IPS DF 6.9 (cell line): ENCODE measurements around the gene WDR82.

ENCODE experiments used
- DNase-seq: peaks from one replicate; pipeline ENCODE4 v3.0.0-alpha.2; 2013; ENCODE audit warnings: low read depth, low spot score
- H3K27ac ChIP-seq: one replicate; pipeline ENCODE4 v1.5.1; 2013; ENCODE audit warnings: low read length, control low read depth
- H3K27me3 ChIP-seq: 2 replicates; pipeline ENCODE4 v1.6.1; 2013; ENCODE audit warnings: mild to moderate bottlenecking, low read length; ENCODE audit not compliant: control insufficient read depth, insufficient read depth
- H3K36me3 ChIP-seq: 2 replicates; pipeline ENCODE4 v1.6.1; 2013; ENCODE audit warnings: low read length; ENCODE audit not compliant: control insufficient read depth, insufficient read depth
- H3K4me1 ChIP-seq: 2 replicates; pipeline ENCODE4 v1.6.1; 2013; ENCODE audit warnings: low read length; ENCODE audit not compliant: control insufficient read depth, insufficient read depth
- H3K4me3 ChIP-seq: 2 replicates; pipeline ENCODE4 v1.5.1; 2013; ENCODE audit warnings: mild to moderate bottlenecking, low read length
- H3K9me3 ChIP-seq: 2 replicates; pipeline ENCODE4 v1.6.1; 2013; ENCODE audit warnings: low read length, inconsistent platforms; ENCODE audit not compliant: control insufficient read depth, insufficient read depth
- WGBS: extraction: QIAGEN DNeasy Blood & Tissue Kit; methylation state at CpG from one replicate; pipeline ENCODE4 v1.1.7; 2013; ENCODE audit warnings: mixed read lengths, missing lambda C conversion rate; ENCODE audit not compliant: insufficient read length, insufficient coverage; 5-methylcytosine and 5-hydroxymethylcytosine counted together

Gene WDR82

GRCh38 chr3:52295671-52296208 lies 17.3 kb upstream of the WDR82 start:
- Histone ChIP-seq H3K27ac (no peak overlapping the region), H3K9me3 (no peaks in the 10 kb centered on the region), H3K27me3 (no peaks in the 10 kb centered on the region), H3K4me1 (peaks cover 9% of the 10 kb centered on the region), H3K4me3 (no peak overlapping the region), H3K36me3 (no peaks in the 10 kb centered on the region)
- WGBS: no CpG with 5 or more reads among the region's 5 CpGs
- DNase-seq: no peak

GRCh38 chr3:52294320-52295150 lies 16.1 kb upstream of the WDR82 start:
- DNase-seq: no peak
- Histone ChIP-seq H3K4me3 (no peak overlapping the region), H3K4me1 (peaks cover 7% of the 10 kb centered on the region), H3K9me3 (no peaks in the 10 kb centered on the region), H3K27me3 (no peaks in the 10 kb centered on the region), H3K27ac (no peak overlapping the region), H3K36me3 (no peaks in the 10 kb centered on the region)
- WGBS: no CpG with 5 or more reads among the region's 11 CpGs

GRCh38 chr3:52293491-52294319 lies 15.3 kb upstream of the WDR82 start:
- Histone ChIP-seq H3K27ac (no peak overlapping the region), H3K27me3 (no peaks in the 10 kb centered on the region)

GRCh38 chr3:52292247-52293065 lies 14.0 kb upstream of the WDR82 start:
- Histone ChIP-seq H3K9me3 (no peaks in the 10 kb centered on the region), H3K36me3 (no peaks in the 10 kb centered on the region), H3K4me3 (no peak overlapping the region), H3K27ac (no peak overlapping the region), H3K4me1 (no peaks in the 10 kb centered on the region), H3K27me3 (no peaks in the 10 kb centered on the region)
- no peak for DNase-seq
- WGBS: no CpG with 5 or more reads among the region's 20 CpGs

More at GRCh38 chr3:52293491-52294319, 15.3 kb upstream of the WDR82 start:
- Histone ChIP-seq H3K4me3 (no peak overlapping the region), H3K4me1 (peaks cover 7% of the 10 kb centered on the region), H3K36me3 (no peaks in the 10 kb centered on the region), H3K9me3 (no peaks in the 10 kb centered on the region)
- DNase-seq: no peak
- WGBS: no CpG with 5 or more reads among the region's 17 CpGs

GRCh38 chr3:52291508-52292181 lies 13.2 kb upstream of the WDR82 start:
- DNase-seq: no peak
- Histone ChIP-seq H3K4me1 (no peaks in the 10 kb centered on the region), H3K9me3 (no peaks in the 10 kb centered on the region), H3K36me3 (no peaks in the 10 kb centered on the region), H3K27me3 (no peaks in the 10 kb centered on the region), H3K4me3 (no peak overlapping the region), H3K27ac (no peak overlapping the region)
- no CpG with 5 or more reads among the region's 7 CpGs for WGBS

GRCh38 chr3:52290596-52291507 lies 12.4 kb upstream of the WDR82 start:
- H3K36me3 ChIP-seq: no peaks in the 10 kb centered on the region
- no peak overlapping the region for H3K27ac ChIP-seq
- WGBS: no CpG with 5 or more reads among the region's 23 CpGs
- DNase-seq: no peak
- H3K9me3 ChIP-seq: no peaks in the 10 kb centered on the region
- H3K4me1 ChIP-seq: no peaks in the 10 kb centered on the region
- H3K27me3 ChIP-seq: no peaks in the 10 kb centered on the region
- no peak overlapping the region for H3K4me3 ChIP-seq

GRCh38 chr3:52289747-52290595 lies 11.5 kb upstream of the WDR82 start:
- H3K27ac ChIP-seq: no peak overlapping the region
- no peaks in the 10 kb centered on the region for H3K9me3 ChIP-seq
- WGBS: no CpG with 5 or more reads among the region's 15 CpGs
- H3K4me1 ChIP-seq: no peaks in the 10 kb centered on the region
- DNase-seq: no peak
- H3K27me3 ChIP-seq: no peaks in the 10 kb centered on the region
- no peaks in the 10 kb centered on the region for H3K36me3 ChIP-seq
- H3K4me3 ChIP-seq: no peak overlapping the region

GRCh38 chr3:52289338-52289746 lies 10.9 kb upstream of the WDR82 start:
- Histone ChIP-seq H3K27me3 (no peaks in the 10 kb centered on the region), H3K36me3 (no peaks in the 10 kb centered on the region), H3K4me3 (no peak overlapping the region), H3K4me1 (no peaks in the 10 kb centered on the region), H3K27ac (no peak overlapping the region), H3K9me3 (no peaks in the 10 kb centered on the region)
- no peak for DNase-seq
- no CpG with 5 or more reads among the region's 1 CpG for WGBS
